Neural progenitor cell (in vitro differentiated cells): ENCODE results near the gene RPS10.

Experiments
- CTCF ChIP-seq: fragments of 200-600 bp; sonication (generic); IDR thresholded peaks from 2 replicates; pipeline ENCODE4 v1.5.1; 2017; ENCODE audit warnings: antibody characterized with exemption, mild to moderate bottlenecking
- EZH2 ChIP-seq: fragments of 200-600 bp; sonication (generic); IDR thresholded peaks from 2 replicates; pipeline ENCODE4 v1.6.1; 2017; ENCODE audit warnings: antibody characterized with exemption, mild to moderate bottlenecking, moderate library complexity
- EZH2phosphoT487 ChIP-seq: fragments of 200-600 bp; sonication (generic); IDR thresholded peaks from 2 replicates; pipeline ENCODE4 v1.6.1; 2017; ENCODE audit warnings: antibody characterized with exemption

GRCh38 chr6:34425132-34425497 is 754 bp downstream of the RPS10 start:
- TF ChIP-seq EZH2 (no peak), EZH2phosphoT487 (no peak), CTCF (no peak)
